ENCODE measurements around the gene RDM1.

GRCh38 chr17:35977509-35977908, 46.9 kb upstream of the RDM1 start:
- TF ChIP-seq CTCF (conservative IDR thresholded peaks at IDR 0.05 in 1 of 2, IDR thresholded peaks at IDR 0.05 in 1 of 2; ENCODE audit: low read depth in 1 of 2, low read length in 2 of 2), result no peak
- TF ChIP-seq EZH2 (IDR thresholded peaks at IDR 0.05; ENCODE audit: low read length, missing control alignments), result no peak

Measured in fibroblast of lung (primary cell).